Choroid plexus epithelial cell (primary cell): ENCODE measurements around the gene FSTL4.
A peak's percentile ranks its signal among the peaks of the same experiment; 100 is the strongest.

Source experiments
- DNase-seq: peaks from one replicate; pipeline ENCODE4 v3.0.0-alpha.2; 2010; ENCODE audit warnings: low read depth
- H3K4me3 ChIP-seq: 2 replicates; pipeline ENCODE4 v1.5.1; 2011; ENCODE audit warnings: low read depth, mild to moderate bottlenecking, control low read depth, low read length, moderate library complexity
- CTCF ChIP-seq: conservative IDR thresholded peaks from 2 replicates; pipeline ENCODE4 v1.5.1; 2011; ENCODE audit warnings: low read depth, mild to moderate bottlenecking, control low read depth, inconsistent platforms, low read length, moderate library complexity

FSTL4 gene

GRCh38 chr5:133321286-133321832, 291.0 kb downstream of the FSTL4 start:
- no peak overlapping the region for H3K4me3 ChIP-seq
- no peak for TF ChIP-seq CTCF
- DNase-seq = no peak

GRCh38 chr5:133319905-133320520, 292.3 kb downstream of the FSTL4 start:
- no peak for DNase-seq
- H3K4me3 ChIP-seq = no peak overlapping the region

GRCh38 chr5:133319244-133319643, 293.1 kb downstream of the FSTL4 start:
- no peak for TF ChIP-seq CTCF
- H3K4me3 ChIP-seq = no peak overlapping the region
- DNase-seq = no peak

More at GRCh38 chr5:133319905-133320520, 292.3 kb downstream of the FSTL4 start:
- TF ChIP-seq CTCF = peak; percentile 7

GRCh38 chr5:133317558-133317957, 294.8 kb downstream of the FSTL4 start:
- TF ChIP-seq CTCF = no peak
- no peak for DNase-seq
- H3K4me3 ChIP-seq = no peak overlapping the region

GRCh38 chr5:133316346-133317343, 295.7 kb downstream of the FSTL4 start:
- peak; percentile 14 for DNase-seq
- peak; percentile 32 for TF ChIP-seq CTCF
- no peak overlapping the region for H3K4me3 ChIP-seq

- TF ChIP-seq CTCF = no peak
- DNase-seq = no peak
- H3K4me3 ChIP-seq = no peak overlapping the region
These were observed 298.3 kb downstream of the FSTL4 start for GRCh38 chr5:133314086-133314485.
